AG10803 (cell line): ENCODE results near the gene ERC1.

Experiments used
- DNase-seq: peaks from one replicate; pipeline ENCODE4 v3.0.0; 2010; ENCODE audit warnings: low read depth
- H3K4me3 ChIP-seq: 2 replicates; pipeline ENCODE4 v1.5.1; 2011; ENCODE audit warnings: mild to moderate bottlenecking, low read length, control low read depth
- TF ChIP-seq, protein P1 (sequence below): conservative IDR thresholded peaks from 2 replicates; pipeline ENCODE4 v1.5.1; 2011; ENCODE audit warnings: mild to moderate bottlenecking, low read length, control low read depth, inconsistent platforms

Gene ERC1

DNA sequence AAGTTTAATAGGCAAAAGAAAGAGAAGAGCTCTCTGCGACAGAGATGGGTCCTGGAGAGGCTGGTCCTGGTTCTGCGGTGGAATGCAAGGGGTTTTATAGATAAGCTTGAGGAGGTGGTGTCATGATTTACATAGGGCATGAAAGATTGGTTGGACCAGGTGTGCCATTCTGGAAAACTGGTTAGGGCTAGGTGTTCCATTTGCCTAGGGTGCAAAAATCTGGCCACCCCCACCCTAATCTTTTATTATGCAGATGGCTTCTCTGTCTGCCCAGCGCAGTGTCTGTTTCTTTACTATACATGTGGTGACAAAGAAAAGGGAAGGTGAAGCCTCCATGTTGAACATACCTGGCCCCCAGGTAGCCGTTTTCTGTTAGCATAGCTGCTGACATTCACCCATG lies 65.4 kb downstream of the ERC1 start:
- H3K4me3 ChIP-seq: no peak overlapping the region
- TF ChIP-seq, protein P1, sequence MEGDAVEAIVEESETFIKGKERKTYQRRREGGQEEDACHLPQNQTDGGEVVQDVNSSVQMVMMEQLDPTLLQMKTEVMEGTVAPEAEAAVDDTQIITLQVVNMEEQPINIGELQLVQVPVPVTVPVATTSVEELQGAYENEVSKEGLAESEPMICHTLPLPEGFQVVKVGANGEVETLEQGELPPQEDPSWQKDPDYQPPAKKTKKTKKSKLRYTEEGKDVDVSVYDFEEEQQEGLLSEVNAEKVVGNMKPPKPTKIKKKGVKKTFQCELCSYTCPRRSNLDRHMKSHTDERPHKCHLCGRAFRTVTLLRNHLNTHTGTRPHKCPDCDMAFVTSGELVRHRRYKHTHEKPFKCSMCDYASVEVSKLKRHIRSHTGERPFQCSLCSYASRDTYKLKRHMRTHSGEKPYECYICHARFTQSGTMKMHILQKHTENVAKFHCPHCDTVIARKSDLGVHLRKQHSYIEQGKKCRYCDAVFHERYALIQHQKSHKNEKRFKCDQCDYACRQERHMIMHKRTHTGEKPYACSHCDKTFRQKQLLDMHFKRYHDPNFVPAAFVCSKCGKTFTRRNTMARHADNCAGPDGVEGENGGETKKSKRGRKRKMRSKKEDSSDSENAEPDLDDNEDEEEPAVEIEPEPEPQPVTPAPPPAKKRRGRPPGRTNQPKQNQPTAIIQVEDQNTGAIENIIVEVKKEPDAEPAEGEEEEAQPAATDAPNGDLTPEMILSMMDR: no peak
- DNase-seq: no peak

DNA sequence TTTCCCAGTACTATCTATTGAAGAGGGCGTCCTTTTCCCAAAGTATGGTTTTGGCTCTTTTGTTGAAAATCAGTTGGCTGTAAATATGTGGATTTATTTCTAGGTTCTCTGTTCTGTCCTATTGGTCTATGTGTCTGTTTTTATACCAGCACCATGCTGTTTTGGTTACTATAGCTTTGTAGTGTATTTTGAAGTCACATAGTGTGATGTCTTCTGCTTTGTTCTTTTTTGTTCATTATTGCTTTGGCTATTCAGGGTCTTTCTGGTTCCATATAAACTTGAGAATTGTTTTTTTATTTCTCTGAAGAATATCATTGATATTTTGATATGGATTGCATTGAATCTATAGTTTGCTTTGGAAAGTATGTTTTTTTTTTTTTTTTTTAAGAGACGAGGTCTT lies 67.4 kb downstream of the ERC1 start:
- no peak for DNase-seq
- no peak overlapping the region for H3K4me3 ChIP-seq
- TF ChIP-seq, protein P1: no peak

DNA sequence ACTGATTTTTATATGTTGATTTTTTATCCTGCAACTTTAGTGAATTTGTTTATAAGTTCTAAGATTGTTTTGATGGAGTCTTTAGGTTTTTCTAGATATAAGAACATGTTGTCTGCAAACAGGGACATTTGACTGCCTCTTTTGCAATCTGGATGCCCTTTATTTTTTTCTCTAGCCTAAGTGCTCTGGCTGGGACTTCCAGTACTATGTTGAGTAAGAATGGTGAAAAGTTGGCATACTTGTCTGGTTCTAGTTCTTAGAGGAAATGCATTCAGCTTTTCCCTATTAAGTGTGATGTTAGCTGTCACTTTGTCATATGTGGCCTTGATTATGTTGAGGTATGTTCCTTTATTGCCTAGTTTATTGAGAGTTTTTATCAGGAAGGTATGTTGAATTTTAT lies 68.1 kb downstream of the ERC1 start:
- DNase-seq: peak; percentile 42
- TF ChIP-seq, protein P1: no peak
- H3K4me3 ChIP-seq: no peak overlapping the region

DNA sequence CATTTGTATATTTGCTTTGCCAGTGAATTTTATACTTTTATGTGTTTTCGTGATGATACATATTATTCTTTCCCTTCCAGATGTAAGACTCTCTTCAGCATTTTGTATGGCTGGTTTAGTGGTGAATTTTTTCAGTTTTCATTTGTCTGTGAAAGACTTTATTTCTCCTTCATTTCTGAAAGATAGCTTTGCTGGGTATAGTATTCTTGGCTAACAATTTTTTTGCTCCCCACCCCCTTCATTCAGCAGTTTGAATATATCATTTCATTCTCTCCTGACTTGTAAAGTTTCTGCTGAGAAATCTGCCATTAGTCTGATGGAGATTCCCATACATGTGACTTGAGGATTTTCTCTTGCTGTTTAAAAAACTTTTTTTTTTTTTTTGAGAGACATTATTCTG lies 72.8 kb downstream of the ERC1 start:
- H3K4me3 ChIP-seq: no peak overlapping the region
- TF ChIP-seq, protein P1: no peak
- no peak for DNase-seq

DNA sequence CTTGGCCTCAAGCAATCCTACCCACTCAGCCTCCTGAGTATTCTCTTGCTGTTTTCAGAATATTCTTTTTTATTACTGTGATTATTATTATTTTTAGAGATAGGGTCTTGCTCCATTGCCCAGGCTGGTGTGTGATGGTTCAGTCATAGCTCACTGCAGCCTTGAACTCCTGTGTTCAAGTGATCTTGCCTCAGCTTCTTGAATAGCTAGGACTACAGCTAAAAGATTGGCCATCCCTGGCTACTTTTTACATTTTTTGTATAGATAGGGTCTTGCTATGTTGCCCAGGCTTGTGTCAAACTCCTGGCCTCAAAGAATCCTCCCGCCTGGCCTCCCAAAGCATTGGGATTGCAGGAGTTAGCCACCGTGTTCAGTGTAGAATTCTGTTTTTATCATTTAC lies 73.3 kb downstream of the ERC1 start:
- H3K4me3 ChIP-seq: no peak overlapping the region
- DNase-seq: no peak
- TF ChIP-seq, protein P1: no peak

DNA sequence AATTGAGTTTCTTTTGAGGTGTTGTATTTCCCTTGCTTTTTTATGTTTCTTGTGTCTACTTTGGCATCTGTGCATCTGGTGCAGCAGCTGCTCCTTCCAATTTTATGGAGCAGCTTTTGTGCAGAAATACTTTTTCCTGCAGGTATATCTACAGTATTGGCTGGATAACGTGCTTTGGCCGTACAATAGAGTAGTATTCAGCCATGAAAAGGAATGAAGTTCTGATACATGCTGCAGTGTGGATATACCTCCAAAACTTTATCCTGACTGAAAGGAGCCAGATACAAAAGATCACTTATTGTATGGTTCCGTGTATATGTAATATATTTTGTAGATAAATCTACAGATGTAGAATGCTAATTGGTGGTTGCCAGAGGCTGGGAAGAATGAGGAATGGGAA lies 74.6 kb downstream of the ERC1 start:
- DNase-seq: no peak
- TF ChIP-seq, protein P1: no peak
- no peak overlapping the region for H3K4me3 ChIP-seq

DNA sequence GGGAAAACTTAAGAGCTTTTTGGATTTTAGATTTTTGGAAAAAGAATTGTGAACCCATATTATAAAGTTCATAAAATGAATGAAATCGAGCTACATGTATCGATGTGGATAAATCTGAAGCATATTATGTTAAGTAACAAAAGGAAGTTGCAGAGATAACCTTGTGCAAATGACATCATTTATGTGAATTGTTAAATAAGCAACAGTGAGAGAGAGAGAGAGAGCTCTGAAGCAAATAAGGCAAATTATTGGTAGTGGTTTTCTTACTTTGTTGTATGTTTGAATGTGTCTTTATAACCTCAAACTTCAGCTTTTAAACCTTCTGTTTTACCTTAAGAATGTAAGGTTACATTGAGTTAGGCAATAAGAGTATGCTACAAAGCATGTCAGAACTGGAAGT lies 78.8 kb downstream of the ERC1 start:
- H3K4me3 ChIP-seq: no peak overlapping the region
- TF ChIP-seq, protein P1: no peak
- DNase-seq: no peak
